ENCODE measurements around the gene CDK13.

Gene CDK13

GRCh38 chr7:39936761-39937160, 13.3 kb upstream of the CDK13 start:
- TF ChIP-seq GATA2 (IDR thresholded peaks at IDR 0.05; ENCODE audit: low read depth, low read length) (no peak), GATA3 (IDR thresholded peaks at IDR 0.05; ENCODE audit: low read depth, low read length) (no peak)

- TF ChIP-seq GATA3 (IDR thresholded peaks at IDR 0.05; ENCODE audit: low read depth, low read length) (no peak), GATA2 (IDR thresholded peaks at IDR 0.05; ENCODE audit: low read depth, low read length) (no peak)
Measured at GRCh38 chr7:39937366-39938153, 12.5 kb upstream of the CDK13 start.

GRCh38 chr7:39942883-39943282, 7.2 kb upstream of the CDK13 start:
- TF ChIP-seq GATA2 (IDR thresholded peaks at IDR 0.05; ENCODE audit: low read depth, low read length), result no peak
- TF ChIP-seq GATA3 (IDR thresholded peaks at IDR 0.05; ENCODE audit: low read depth, low read length), result no peak

GRCh38 chr7:39946693-39947092, 3.4 kb upstream of the CDK13 start:
- TF ChIP-seq GATA2 (IDR thresholded peaks at IDR 0.05; ENCODE audit: low read depth, low read length), result no peak
- TF ChIP-seq GATA3 (IDR thresholded peaks at IDR 0.05; ENCODE audit: low read depth, low read length), result no peak

GRCh38 chr7:39948375-39948955, 1.6 kb upstream of the CDK13 start:
- TF ChIP-seq GATA3 (IDR thresholded peaks at IDR 0.05; ENCODE audit: low read depth, low read length) (no peak), GATA2 (IDR thresholded peaks at IDR 0.05; ENCODE audit: low read depth, low read length) (no peak)

- peak; percentile 34; the same call in 1 of the 2 replicates for TF ChIP-seq GATA2 (IDR thresholded peaks at IDR 0.05; ENCODE audit: low read depth, low read length)
- TF ChIP-seq GATA3 (IDR thresholded peaks at IDR 0.05; ENCODE audit: low read depth, low read length), result no peak
Measured at GRCh38 chr7:39948956-39949928, 814 bp upstream of the CDK13 start.

- TF ChIP-seq GATA3 (IDR thresholded peaks at IDR 0.05; ENCODE audit: low read depth, low read length) (no peak), GATA2 (IDR thresholded peaks at IDR 0.05; ENCODE audit: low read depth, low read length) (no peak)
Measured at GRCh38 chr7:39950473-39951225, 593 bp downstream of the CDK13 start.

GRCh38 chr7:39951226-39952194, 1.5 kb downstream of the CDK13 start:
- TF ChIP-seq GATA2 (IDR thresholded peaks at IDR 0.05; ENCODE audit: low read depth, low read length) (no peak), GATA3 (IDR thresholded peaks at IDR 0.05; ENCODE audit: low read depth, low read length) (no peak)

GRCh38 chr7:39952374-39952773, 2.3 kb downstream of the CDK13 start:
- TF ChIP-seq GATA3 (IDR thresholded peaks at IDR 0.05; ENCODE audit: low read depth, low read length) (no peak), GATA2 (IDR thresholded peaks at IDR 0.05; ENCODE audit: low read depth, low read length) (no peak)

- no peak for TF ChIP-seq GATA2 (IDR thresholded peaks at IDR 0.05; ENCODE audit: low read depth, low read length)
- TF ChIP-seq GATA3 (IDR thresholded peaks at IDR 0.05; ENCODE audit: low read depth, low read length), result no peak
Measured at GRCh38 chr7:39952803-39953202, 2.7 kb downstream of the CDK13 start.

- TF ChIP-seq GATA2 (IDR thresholded peaks at IDR 0.05; ENCODE audit: low read depth, low read length) (no peak), GATA3 (IDR thresholded peaks at IDR 0.05; ENCODE audit: low read depth, low read length) (no peak)
Measured at GRCh38 chr7:39954694-39955093, 4.6 kb downstream of the CDK13 start.

GRCh38 chr7:39958038-39958437, 8.0 kb downstream of the CDK13 start:
- TF ChIP-seq GATA3 (IDR thresholded peaks at IDR 0.05; ENCODE audit: low read depth, low read length), result no peak
- TF ChIP-seq GATA2 (IDR thresholded peaks at IDR 0.05; ENCODE audit: low read depth, low read length), result no peak
